HCT116 (cell line): ENCODE data around the gene PFDN2.

Experiments
- CBX3 ChIP-seq: IDR thresholded peaks from 2 replicates; pipeline ENCODE4 v1.6.1; 2012; ENCODE audit warnings: low read depth
- CTCF ChIP-seq, 3 experiments: fragments of 200-600 bp in 1 of 3; sonication (generic) in 1 of 3; IDR thresholded peaks in 2 of 3; conservative IDR thresholded peaks in 1 of 3; 2 replicates each; pipeline ENCODE4 v1.5.1; 2012 to 2017; ENCODE audit warnings: low read depth in 2 of 3, low read length in 2 of 3, antibody characterized with exemption in 1 of 3, borderline replicate concordance in 1 of 3, control low read depth in 1 of 3, mild to moderate bottlenecking in 1 of 3, mixed read lengths in 1 of 3, mixed run types in 1 of 3, moderate library complexity in 1 of 3; ENCODE audit not compliant: insufficient read depth in 1 of 3
- EZH2 ChIP-seq: fragments of 200-600 bp; sonication (generic); IDR thresholded peaks from 2 replicates; pipeline ENCODE4 v1.6.1; 2017; ENCODE audit warnings: antibody characterized with exemption, mixed run types
- JUND ChIP-seq: IDR thresholded peaks from 2 replicates; pipeline ENCODE4 v1.6.1; 2012
- MAX ChIP-seq: IDR thresholded peaks from 2 replicates; pipeline ENCODE4 v1.6.1; 2012
- POLR2A ChIP-seq: IDR thresholded peaks from 2 replicates; pipeline ENCODE4 v1.7.0; 2011; ENCODE audit warnings: borderline replicate concordance; ENCODE audit not compliant: insufficient read depth, insufficient read length; ENCODE audit errors: extremely low read depth
- POLR2AphosphoS5 ChIP-seq: IDR thresholded peaks from 2 replicates; pipeline ENCODE4 v1.6.1; 2011; ENCODE audit warnings: mild to moderate bottlenecking, low read depth, low read length, moderate library complexity
- RAD21 ChIP-seq: IDR thresholded peaks from 2 replicates; pipeline ENCODE4 v1.6.1; 2012; ENCODE audit warnings: low read depth, mild to moderate bottlenecking
- SIN3A ChIP-seq: IDR thresholded peaks from 2 replicates; pipeline ENCODE4 v1.6.1; 2012; ENCODE audit warnings: low read depth
- YY1 ChIP-seq: IDR thresholded peaks from 2 replicates; pipeline ENCODE4 v1.6.1; 2011; ENCODE audit warnings: low read length, low read depth, moderate library complexity, mild to moderate bottlenecking; ENCODE audit not compliant: insufficient replicate concordance; ENCODE audit errors: extremely low read depth
- ZFX ChIP-seq: fragments of 450-650 bp; IDR thresholded peaks from 2 replicates; pipeline ENCODE4 v1.6.1; 2017
- TF ChIP-seq, protein P1 (sequence below): IDR thresholded peaks from 2 replicates; pipeline ENCODE4 v1.6.1; 2012; ENCODE audit warnings: low read depth
- TF ChIP-seq, protein P2 (sequence below): IDR thresholded peaks from 2 replicates; pipeline ENCODE4 v1.6.1; 2012
- TF ChIP-seq, protein P3 (sequence below): IDR thresholded peaks from 2 replicates; pipeline ENCODE4 v1.6.1; 2011; ENCODE audit warnings: mild to moderate bottlenecking, low read length, moderate library complexity; ENCODE audit not compliant: insufficient replicate concordance; ENCODE audit errors: extremely low read depth

DNA sequence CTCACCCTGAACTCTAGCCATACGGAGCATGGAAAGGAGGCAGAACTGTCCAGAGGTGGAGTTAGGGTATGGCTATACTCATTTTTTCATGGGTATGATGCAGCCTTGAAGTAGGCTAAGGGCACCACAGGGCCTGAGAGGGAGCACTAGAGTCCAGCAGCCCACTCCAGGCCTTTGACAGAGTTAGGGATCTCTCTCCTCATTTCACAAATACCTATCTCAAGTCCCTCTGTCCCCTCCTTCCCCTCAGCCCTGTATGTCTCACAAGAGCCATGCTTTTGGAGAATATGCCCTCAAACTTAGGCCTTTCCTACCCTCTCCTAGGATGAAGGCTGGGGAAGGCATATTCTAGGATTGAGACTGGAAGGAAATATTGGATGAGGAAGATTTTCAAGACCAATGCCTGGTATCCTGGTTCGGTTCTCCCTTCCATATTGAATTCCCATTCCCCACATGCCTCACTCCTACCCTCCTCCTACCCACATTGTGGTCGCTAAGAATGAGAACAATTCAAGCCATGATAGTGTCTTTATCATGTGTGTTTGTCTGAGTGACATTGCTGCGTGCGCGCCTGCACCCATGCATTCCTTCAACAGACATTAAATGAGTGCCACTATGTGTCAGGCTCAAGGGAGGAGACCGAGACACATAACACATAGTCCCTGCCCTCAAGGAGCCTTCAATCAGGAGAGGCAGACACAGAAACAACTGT, 25.9 kb downstream of the PFDN2 start:
- no peak for TF ChIP-seq EZH2
- TF ChIP-seq YY1: no peak
- no peak for TF ChIP-seq CTCF (IDR thresholded peaks at IDR 0.05 in 2 of 3, conservative IDR thresholded peaks at IDR 0.05 in 1 of 3; ENCODE audit: borderline replicate concordance in 1 of 3, insufficient read depth in 1 of 3, low read depth in 2 of 3, low read length in 2 of 3)
- TF ChIP-seq POLR2A: no peak
- TF ChIP-seq, protein P1, sequence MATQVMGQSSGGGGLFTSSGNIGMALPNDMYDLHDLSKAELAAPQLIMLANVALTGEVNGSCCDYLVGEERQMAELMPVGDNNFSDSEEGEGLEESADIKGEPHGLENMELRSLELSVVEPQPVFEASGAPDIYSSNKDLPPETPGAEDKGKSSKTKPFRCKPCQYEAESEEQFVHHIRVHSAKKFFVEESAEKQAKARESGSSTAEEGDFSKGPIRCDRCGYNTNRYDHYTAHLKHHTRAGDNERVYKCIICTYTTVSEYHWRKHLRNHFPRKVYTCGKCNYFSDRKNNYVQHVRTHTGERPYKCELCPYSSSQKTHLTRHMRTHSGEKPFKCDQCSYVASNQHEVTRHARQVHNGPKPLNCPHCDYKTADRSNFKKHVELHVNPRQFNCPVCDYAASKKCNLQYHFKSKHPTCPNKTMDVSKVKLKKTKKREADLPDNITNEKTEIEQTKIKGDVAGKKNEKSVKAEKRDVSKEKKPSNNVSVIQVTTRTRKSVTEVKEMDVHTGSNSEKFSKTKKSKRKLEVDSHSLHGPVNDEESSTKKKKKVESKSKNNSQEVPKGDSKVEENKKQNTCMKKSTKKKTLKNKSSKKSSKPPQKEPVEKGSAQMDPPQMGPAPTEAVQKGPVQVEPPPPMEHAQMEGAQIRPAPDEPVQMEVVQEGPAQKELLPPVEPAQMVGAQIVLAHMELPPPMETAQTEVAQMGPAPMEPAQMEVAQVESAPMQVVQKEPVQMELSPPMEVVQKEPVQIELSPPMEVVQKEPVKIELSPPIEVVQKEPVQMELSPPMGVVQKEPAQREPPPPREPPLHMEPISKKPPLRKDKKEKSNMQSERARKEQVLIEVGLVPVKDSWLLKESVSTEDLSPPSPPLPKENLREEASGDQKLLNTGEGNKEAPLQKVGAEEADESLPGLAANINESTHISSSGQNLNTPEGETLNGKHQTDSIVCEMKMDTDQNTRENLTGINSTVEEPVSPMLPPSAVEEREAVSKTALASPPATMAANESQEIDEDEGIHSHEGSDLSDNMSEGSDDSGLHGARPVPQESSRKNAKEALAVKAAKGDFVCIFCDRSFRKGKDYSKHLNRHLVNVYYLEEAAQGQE: no peak
- TF ChIP-seq SIN3A: no peak
- TF ChIP-seq MAX: no peak
- no peak for TF ChIP-seq ZFX
- TF ChIP-seq RAD21: no peak
- TF ChIP-seq POLR2AphosphoS5: no peak
- TF ChIP-seq, protein P2, sequence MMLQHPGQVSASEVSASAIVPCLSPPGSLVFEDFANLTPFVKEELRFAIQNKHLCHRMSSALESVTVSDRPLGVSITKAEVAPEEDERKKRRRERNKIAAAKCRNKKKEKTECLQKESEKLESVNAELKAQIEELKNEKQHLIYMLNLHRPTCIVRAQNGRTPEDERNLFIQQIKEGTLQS: no peak
- TF ChIP-seq, protein P3, sequence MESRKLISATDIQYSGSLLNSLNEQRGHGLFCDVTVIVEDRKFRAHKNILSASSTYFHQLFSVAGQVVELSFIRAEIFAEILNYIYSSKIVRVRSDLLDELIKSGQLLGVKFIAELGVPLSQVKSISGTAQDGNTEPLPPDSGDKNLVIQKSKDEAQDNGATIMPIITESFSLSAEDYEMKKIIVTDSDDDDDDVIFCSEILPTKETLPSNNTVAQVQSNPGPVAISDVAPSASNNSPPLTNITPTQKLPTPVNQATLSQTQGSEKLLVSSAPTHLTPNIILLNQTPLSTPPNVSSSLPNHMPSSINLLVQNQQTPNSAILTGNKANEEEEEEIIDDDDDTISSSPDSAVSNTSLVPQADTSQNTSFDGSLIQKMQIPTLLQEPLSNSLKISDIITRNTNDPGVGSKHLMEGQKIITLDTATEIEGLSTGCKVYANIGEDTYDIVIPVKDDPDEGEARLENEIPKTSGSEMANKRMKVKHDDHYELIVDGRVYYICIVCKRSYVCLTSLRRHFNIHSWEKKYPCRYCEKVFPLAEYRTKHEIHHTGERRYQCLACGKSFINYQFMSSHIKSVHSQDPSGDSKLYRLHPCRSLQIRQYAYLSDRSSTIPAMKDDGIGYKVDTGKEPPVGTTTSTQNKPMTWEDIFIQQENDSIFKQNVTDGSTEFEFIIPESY: no peak
- TF ChIP-seq JUND: no peak
- no peak for TF ChIP-seq CBX3
